ENCODE data around the gene COG8. TPM values are rescaled to one million over a fixed set of nuclear protein-coding genes. Genes with fewer than 3 reads are reported as not detected.

The COG8 gene
- total and polyA plus RNA-seq, 9 of the 15 experiments (the other 6 are each of a cell fraction or from before 2014, with no cell fraction given) = 3.7 to 42.6 (median 30.1) TPM

GRCh38 chr16:69311533-69312387 is 27.6 kb downstream of the COG8 start (continued):
- TF ChIP-seq TCFL5 (CRISPR knock-in tag; conservative IDR thresholded peaks at IDR 0.05) = no peak
- 0 out of 2 replicates have a peak, but pooled peaks have one; percentile 29 for TF ChIP-seq SMARCA5 (IDR thresholded peaks at IDR 0.05)
- TF ChIP-seq ZZZ3 (IDR thresholded peaks at IDR 0.05) = no peak
- no peak for TF ChIP-seq OTX1 (CRISPR knock-in tag; IDR thresholded peaks at IDR 0.05)
- TF ChIP-seq SRSF3 (IDR thresholded peaks at IDR 0.05; ENCODE audit: insufficient read depth, low read length) = no peak
- TF ChIP-seq PHF8 (IDR thresholded peaks at IDR 0.05; ENCODE audit: borderline replicate concordance, low read length) = peak; percentile 8; the same call in 1 of the 2 replicates
- TF ChIP-seq, protein P1, sequence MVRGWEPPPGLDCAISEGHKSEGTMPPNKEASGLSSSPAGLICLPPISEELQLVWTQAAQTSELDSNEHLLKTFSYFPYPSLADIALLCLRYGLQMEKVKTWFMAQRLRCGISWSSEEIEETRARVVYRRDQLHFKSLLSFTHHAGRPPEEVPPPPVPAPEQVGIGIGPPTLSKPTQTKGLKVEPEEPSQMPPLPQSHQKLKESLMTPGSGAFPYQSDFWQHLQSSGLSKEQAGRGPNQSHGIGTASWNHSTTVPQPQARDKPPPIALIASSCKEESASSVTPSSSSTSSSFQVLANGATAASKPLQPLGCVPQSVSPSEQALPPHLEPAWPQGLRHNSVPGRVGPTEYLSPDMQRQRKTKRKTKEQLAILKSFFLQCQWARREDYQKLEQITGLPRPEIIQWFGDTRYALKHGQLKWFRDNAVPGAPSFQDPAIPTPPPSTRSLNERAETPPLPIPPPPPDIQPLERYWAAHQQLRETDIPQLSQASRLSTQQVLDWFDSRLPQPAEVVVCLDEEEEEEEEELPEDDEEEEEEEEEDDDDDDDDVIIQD (CRISPR knock-in tag; IDR thresholded peaks at IDR 0.05) = no peak
- no peak for TF ChIP-seq TCF3 (CRISPR knock-in tag; IDR thresholded peaks at IDR 0.05)
- TF ChIP-seq HMG20B (CRISPR knock-in tag; IDR thresholded peaks at IDR 0.05) = no peak
- TF ChIP-seq, protein P2, sequence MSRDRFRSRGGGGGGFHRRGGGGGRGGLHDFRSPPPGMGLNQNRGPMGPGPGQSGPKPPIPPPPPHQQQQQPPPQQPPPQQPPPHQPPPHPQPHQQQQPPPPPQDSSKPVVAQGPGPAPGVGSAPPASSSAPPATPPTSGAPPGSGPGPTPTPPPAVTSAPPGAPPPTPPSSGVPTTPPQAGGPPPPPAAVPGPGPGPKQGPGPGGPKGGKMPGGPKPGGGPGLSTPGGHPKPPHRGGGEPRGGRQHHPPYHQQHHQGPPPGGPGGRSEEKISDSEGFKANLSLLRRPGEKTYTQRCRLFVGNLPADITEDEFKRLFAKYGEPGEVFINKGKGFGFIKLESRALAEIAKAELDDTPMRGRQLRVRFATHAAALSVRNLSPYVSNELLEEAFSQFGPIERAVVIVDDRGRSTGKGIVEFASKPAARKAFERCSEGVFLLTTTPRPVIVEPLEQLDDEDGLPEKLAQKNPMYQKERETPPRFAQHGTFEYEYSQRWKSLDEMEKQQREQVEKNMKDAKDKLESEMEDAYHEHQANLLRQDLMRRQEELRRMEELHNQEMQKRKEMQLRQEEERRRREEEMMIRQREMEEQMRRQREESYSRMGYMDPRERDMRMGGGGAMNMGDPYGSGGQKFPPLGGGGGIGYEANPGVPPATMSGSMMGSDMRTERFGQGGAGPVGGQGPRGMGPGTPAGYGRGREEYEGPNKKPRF (IDR thresholded peaks at IDR 0.05; ENCODE audit: low read depth, low read length) = no peak
- no peak for TF ChIP-seq ZNF696 (CRISPR knock-in tag; conservative IDR thresholded peaks at IDR 0.05)
- TF ChIP-seq KLF16 (IDR thresholded peaks at IDR 0.05) = no peak
- TF ChIP-seq STAT6 (CRISPR knock-in tag; IDR thresholded peaks at IDR 0.05) = no peak
- TF ChIP-seq NCOA4 (IDR thresholded peaks at IDR 0.05; ENCODE audit: partially characterized antibody) = no peak
- TF ChIP-seq MBD2 (IDR thresholded peaks at IDR 0.05; ENCODE audit: borderline replicate concordance, low read depth) = no peak
- TF ChIP-seq ZNF655 (CRISPR knock-in tag; IDR thresholded peaks at IDR 0.05) = no peak
- peak in 1 of 3 experiments; percentile 10; a peak in 1 of 6 replicates for TF ChIP-seq CTCF (IDR thresholded peaks at IDR 0.05 in 2 of 3, conservative IDR thresholded peaks at IDR 0.05 in 1 of 3; ENCODE audit: insufficient read depth in 2 of 3, low read depth in 1 of 3, low read length in 3 of 3)

Measured in K562 (cell line).